ENCODE data around the gene TYW3.
"Not testable (repeated sequence)": the region's sequence is repeated elsewhere in the genome, so short reads cannot be mapped to it uniquely, and the experiment has no call there.

Gene TYW3

GRCh38 chr1:74731399-74732052, 1.4 kb upstream of the TYW3 start:
- peak; percentile 52 for DNase-seq (ENCODE audit: low spot score)

GRCh38 chr1:74732071-74732946, 643 bp upstream of the TYW3 start:
- DNase-seq (ENCODE audit: low spot score) = not testable (repeated sequence)

DNA sequence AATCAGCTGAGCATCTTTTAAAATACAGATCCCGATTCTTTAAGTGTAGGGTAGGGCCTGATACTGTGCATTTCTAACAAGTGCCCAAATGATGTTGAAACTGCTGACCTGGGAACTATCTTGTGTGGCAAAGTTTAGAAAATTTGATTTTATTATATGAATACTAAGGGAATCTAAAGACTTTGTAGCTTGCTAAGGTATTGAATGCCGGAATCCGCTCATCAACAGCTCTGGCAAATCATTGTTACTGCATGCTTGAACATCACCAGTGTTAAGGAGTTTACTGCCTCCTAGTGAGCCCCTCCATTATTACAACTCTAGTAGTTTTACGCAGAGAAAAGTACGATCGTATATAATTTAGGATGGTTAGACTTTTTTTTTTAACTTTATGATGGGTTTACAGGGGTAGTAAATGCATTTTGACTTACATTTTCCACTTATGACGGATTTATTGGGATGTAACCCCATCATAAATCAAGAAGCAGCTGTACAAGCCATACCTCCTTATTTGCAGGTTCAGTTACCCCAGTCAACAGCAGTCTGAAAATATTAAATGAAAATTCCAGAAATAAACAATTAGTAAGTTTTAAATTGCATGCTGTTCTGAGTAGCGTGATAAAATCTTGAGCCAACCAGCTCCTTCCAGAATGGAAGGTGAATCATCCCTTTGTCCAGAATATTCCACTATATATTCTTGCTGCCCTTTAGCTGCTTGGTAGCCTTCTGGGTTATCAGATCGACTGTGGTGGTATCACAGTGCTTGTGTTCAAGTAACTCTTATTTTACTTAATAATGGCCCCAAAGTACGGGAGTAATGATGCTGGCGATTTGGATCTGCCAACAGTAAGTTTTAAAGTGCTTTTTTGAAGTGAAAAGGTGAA, 892 bp downstream of the TYW3 start:
- DNase-seq (ENCODE audit: low spot score) = peak; percentile 29

DNA sequence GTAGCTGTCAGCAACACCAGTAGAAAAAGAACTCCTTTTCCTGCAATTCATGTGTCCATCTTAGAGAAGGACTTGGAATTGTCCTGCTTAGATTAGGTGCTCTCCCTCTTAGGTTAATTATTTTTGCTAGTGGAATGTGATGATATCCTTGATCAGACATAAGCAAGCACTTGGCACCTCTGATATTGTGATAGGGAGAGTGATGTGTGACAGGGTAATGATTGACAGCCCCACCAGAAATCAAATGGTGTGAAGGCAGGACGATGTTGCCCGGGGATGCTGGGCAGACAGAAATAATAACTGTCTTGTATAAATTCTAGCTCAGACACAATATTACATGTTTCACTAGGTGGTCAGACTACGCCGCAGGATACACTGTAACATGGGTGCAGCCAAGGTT, 4.4 kb downstream of the TYW3 start:
- no peak for DNase-seq (ENCODE audit: low spot score)

- DNase-seq (ENCODE audit: low spot score) = not testable (repeated sequence)
Measured at GRCh38 chr1:74740307-74740980, 7.5 kb downstream of the TYW3 start.

DNA sequence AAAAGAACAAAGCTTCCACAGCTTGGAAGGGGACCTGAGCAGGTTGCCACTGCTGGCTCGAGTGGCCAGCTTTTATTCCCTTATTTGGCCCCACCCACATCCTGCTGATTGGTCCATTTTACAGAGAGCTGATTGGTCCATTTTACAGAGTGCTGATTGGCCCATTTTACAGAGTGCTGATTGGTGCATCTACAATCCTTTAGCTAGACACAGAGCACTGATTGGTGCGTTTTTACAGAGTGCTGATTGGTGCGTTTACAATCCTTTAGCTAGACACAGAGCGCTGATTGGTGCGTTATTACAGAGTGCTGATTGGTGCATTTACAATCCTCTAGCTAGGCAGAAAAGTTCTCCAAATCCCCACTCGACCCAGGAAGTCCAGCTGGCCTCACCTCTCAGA, 12.3 kb downstream of the TYW3 start:
- DNase-seq (ENCODE audit: low spot score) = not testable (repeated sequence)

GRCh38 chr1:74748960-74749359, 16.0 kb downstream of the TYW3 start:
- DNase-seq (ENCODE audit: low spot score) = no peak

- DNase-seq (ENCODE audit: low spot score) = no peak
Measured at GRCh38 chr1:74753104-74753503, 20.2 kb downstream of the TYW3 start.

GRCh38 chr1:74755475-74755874, 22.5 kb downstream of the TYW3 start:
- DNase-seq (ENCODE audit: low spot score) = no peak

DNA sequence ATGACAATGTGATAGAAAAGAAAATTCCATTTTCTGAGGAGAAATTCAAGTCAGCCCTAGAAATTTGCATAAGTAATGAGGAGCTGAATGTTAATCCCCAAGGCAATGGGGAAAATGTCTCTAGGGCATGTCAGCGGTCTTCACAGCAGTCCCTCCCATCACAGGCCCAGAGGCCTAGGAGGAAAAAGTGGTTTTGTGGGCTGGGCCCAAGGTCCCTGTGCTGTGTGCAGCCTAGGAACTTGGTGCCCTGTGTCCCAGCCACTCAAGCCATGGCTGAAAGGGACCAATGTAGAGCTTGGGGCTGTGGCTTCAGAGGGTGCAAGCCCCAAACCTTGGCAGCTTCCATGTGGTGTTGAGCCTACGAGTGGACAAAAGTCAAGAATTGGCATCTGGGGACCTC, 23.7 kb downstream of the TYW3 start:
- not testable (repeated sequence) for DNase-seq (ENCODE audit: low spot score)

GRCh38 chr1:74763807-74764206, 30.9 kb downstream of the TYW3 start:
- no peak for DNase-seq (ENCODE audit: low spot score)

DNA sequence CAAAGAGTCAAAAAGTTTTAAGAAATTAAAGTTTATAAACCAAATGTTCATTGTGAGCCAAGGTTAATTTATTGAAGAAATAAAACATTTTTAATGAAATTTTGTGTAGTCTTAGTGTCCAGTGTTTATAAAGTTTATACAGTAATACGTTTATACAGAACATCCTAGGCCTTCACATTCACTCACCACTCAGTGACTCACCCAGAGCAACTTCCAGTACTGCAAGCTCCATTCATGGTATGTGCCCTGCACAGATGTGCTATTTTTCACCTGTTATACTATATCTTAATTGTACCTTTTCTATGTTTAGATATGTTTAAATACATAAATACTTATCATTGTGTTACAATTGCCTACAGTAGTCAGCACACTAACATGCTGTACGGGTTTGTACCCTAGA, 33.6 kb downstream of the TYW3 start:
- no peak for DNase-seq (ENCODE audit: low spot score)

GRCh38 chr1:74767490-74767889, 34.5 kb downstream of the TYW3 start:
- peak; percentile 19 for DNase-seq (ENCODE audit: low spot score)

DNA sequence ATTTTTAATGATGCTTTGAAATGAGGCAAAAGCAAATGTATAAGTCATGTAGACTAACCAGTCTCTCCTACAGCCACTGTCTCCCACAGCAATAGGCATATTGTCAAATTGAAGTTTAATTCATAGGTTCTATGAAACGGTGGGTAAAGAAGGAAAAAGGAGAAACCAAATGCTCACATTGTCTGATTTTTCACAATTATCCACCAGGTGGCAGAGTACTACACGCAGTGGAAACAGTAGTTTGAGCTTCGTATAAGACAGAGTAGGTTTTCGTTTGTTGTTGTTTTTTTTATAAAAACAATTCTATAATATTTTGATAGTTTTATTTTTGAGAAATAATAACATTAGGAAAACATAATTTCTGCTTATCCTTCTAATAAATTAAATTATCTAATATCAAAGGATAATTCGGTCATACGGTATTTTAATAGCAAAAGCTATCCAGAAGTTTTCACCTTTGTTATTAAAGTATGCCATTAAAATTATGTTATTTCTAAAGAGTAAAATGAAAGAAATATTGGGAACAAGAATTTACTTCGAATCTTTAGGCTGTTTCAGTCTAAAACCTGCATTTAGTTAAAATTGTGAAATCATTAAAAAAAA, 39.1 kb downstream of the TYW3 start:
- no peak for DNase-seq (ENCODE audit: low spot score)

DNA sequence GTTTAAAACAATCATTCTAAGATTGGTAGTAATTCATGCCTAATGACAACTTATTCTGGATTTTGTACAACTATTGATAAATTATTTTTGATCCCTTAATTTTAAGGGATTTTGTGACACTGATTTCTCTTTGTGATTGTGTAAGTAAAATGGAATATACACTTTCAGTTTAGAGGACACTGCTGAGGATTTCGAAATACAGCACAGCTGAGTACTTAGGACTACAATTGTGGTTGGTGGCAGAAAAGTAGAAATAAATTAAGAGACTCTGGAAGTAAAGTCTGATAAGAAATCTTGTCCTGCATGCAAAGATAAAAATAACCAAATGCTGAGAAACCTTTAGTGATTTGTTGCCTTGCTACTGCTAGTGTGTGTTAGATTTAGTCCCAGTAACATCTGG, 40.0 kb downstream of the TYW3 start:
- DNase-seq (ENCODE audit: low spot score) = no peak

DNA sequence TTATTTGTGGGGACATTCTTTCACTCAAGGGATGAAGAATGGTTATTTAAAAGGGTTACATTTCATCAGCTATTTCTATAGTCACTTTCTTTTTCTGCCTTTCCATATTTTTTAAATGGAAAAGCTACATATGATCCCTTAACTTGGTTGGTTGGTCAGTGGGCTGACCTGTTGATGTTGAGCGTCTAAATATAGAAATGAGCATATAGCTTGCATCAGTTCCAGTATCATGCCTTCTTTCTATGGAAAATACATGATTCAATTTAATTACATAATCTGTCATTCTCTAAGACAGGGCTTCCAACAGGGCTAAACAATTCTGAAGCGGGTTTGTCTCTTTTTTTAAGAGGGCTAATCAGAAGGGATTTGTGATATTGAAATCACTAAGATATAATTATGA, 40.6 kb downstream of the TYW3 start:
- no peak for DNase-seq (ENCODE audit: low spot score)

DNA sequence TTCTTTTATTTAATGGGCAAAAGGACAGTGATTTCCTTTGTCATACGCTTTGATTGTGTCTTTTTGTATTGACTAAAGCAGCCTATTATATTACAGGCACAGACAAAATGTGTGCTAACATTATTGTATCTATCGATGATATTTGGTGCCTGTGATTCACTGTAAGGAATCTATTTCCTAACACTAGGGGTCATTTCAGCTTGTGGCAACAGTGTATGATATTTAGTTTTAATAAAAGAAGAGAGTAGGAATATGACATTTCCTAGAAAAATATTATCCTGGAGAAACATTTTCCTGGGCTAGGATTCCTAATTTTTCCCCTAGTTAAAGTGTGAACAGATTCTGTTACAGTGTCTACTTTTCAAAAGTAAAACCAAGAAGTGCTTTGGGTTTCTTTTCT, 42.8 kb downstream of the TYW3 start:
- no peak for DNase-seq (ENCODE audit: low spot score)

DNA sequence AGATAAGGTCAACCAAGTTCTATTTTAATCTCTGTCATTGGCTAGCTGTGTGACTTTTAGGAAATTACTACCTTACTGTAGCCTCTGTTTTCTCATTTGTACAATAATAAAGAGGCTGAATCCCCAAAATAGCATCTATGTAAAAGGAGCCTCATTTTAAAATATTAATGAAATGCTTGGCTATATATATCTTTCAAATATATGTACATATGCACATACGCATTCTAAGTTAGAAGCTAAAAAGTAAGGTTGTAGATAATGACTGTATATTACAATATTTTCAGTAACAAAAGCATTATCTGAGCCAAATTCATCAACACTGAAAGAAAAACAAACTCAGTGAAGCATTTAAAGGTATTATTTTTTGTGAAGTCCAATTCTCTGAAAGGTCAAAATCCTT, 44.6 kb downstream of the TYW3 start:
- no peak for DNase-seq (ENCODE audit: low spot score)

DNA sequence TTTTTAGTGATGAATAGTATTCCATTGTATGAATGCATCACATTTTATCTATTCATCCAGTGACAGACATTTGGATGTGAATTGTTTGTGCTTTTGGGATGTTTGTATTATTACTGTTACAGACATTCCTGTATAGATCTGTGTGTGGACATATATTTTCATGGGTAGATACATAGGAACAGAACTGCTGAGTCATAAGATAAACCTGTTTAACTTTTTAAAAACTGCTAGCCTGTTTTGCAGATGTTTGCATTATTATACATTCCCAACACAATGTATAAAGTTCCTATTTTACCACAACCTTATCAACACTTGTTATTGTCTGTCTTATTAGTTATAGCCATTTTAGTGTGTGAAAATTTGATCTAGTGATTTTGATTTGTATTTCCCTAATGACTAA, 46.8 kb downstream of the TYW3 start:
- no peak for DNase-seq (ENCODE audit: low spot score)

DNA sequence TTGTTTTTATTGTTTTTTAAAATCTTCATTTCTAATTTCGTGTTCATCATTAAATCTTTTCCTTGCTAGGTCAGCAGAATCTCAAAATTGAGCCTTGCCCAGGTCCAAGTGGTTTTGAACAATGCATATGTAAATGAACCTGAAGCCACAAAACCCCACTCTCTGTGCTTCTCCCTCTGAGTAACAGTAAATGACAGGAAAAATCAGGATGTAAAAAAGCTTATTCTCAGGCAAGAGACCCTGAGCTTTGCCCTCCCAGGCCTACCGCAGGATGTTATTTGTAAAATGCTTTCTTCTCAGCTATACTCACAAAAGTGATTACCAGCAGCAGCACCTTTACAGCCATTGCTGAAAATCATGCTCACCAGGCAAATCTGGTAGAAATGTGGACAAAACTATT, 47.6 kb downstream of the TYW3 start:
- no peak for DNase-seq (ENCODE audit: low spot score)

DNA sequence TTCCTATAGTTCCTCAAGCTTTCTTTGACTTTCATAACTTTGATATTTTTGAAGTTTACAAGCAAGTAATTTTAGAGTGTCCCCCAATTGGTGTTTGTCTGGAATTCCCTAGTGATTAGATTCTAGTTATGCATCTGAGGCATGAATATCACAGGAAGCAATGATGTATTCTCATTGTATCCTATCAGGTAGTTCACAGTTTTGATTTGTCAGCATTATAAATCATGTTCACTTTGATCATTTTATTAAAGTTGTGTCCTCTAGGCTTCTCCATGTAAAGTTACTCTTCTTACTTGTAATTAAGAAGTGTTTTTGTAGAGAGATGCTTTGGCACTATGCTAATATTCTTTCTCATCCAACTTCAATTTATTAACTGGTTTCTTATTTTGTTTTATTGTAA, 53.0 kb downstream of the TYW3 start:
- DNase-seq (ENCODE audit: low spot score) = no peak

- no peak for DNase-seq (ENCODE audit: low spot score)
Measured at GRCh38 chr1:74790453-74790852, 57.5 kb downstream of the TYW3 start.
